ENCODE data around the gene SIX6.

SIX6 gene

GRCh38 chr14:60490270-60490669, 18.7 kb upstream of the SIX6 start:
- no peak overlapping the region for H3K4me3 ChIP-seq (ENCODE audit: low read depth, low read length)
- TF ChIP-seq, protein P1, sequence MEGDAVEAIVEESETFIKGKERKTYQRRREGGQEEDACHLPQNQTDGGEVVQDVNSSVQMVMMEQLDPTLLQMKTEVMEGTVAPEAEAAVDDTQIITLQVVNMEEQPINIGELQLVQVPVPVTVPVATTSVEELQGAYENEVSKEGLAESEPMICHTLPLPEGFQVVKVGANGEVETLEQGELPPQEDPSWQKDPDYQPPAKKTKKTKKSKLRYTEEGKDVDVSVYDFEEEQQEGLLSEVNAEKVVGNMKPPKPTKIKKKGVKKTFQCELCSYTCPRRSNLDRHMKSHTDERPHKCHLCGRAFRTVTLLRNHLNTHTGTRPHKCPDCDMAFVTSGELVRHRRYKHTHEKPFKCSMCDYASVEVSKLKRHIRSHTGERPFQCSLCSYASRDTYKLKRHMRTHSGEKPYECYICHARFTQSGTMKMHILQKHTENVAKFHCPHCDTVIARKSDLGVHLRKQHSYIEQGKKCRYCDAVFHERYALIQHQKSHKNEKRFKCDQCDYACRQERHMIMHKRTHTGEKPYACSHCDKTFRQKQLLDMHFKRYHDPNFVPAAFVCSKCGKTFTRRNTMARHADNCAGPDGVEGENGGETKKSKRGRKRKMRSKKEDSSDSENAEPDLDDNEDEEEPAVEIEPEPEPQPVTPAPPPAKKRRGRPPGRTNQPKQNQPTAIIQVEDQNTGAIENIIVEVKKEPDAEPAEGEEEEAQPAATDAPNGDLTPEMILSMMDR (conservative IDR thresholded peaks at IDR 0.05; ENCODE audit: low read depth, low read length): no peak
- no peak for DNase-seq (ENCODE audit: low read depth)

DNA sequence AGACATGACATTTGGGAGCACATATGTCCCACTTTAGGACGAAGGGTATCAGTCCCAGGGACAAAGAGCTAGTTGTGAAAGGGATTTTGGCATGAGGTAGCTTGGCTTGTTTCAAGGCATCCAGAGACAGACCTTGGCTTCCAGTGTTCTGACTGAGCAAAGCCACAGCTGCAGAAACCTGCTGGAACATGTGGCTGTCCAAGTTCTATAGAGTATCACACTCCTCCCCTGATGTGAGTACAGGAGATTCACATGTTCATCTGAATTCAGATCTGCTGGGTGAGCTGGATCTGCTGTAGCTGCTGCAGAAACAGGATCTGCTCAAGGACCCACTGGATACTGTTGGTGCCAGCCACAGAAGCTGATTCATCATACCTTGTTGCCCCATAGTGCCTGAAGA, 13.0 kb upstream of the SIX6 start:
- TF ChIP-seq, protein P1 (conservative IDR thresholded peaks at IDR 0.05; ENCODE audit: low read depth, low read length): no peak
- H3K4me3 ChIP-seq (ENCODE audit: low read depth, low read length): no peak overlapping the region
- no peak for DNase-seq (ENCODE audit: low read depth)

- no peak for DNase-seq (ENCODE audit: low read depth)
- TF ChIP-seq, protein P1 (conservative IDR thresholded peaks at IDR 0.05; ENCODE audit: low read depth, low read length): no peak
- H3K4me3 ChIP-seq (ENCODE audit: low read depth, low read length): no peak overlapping the region
These were observed 6.4 kb upstream of the SIX6 start for GRCh38 chr14:60502541-60502940.

DNA sequence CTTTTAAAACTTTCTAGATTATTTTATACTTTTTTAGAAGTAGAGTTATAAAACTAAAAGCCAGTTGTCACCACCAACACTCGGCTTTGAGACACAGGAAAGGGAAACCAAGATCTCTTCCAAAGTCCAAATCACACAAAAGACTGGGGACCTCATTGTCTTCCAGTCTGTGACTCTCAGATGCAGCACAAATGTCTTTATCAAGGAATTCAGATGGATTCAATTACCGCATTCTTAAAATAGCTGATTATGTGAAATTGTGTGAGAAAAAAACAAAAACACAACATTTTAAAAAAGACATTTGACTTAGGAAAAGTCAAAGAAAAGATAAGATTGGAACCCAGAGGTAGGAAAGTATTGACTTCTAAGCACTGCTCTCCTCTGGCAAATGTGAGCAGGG, 3.5 kb upstream of the SIX6 start:
- TF ChIP-seq, protein P1 (conservative IDR thresholded peaks at IDR 0.05; ENCODE audit: low read depth, low read length): no peak

GRCh38 chr14:60506010-60506409, 2.9 kb upstream of the SIX6 start:
- DNase-seq (ENCODE audit: low read depth): no peak
- TF ChIP-seq, protein P1 (conservative IDR thresholded peaks at IDR 0.05; ENCODE audit: low read depth, low read length): no peak
- no peak overlapping the region for H3K4me3 ChIP-seq (ENCODE audit: low read depth, low read length)

More for the DNA sequence above, 3.5 kb upstream of the SIX6 start:
- no peak overlapping the region for H3K4me3 ChIP-seq (ENCODE audit: low read depth, low read length)
- DNase-seq (ENCODE audit: low read depth): no peak

GRCh38 chr14:60506462-60506984, 2.4 kb upstream of the SIX6 start:
- H3K4me3 ChIP-seq (ENCODE audit: low read depth, low read length): no peak overlapping the region
- no peak for DNase-seq (ENCODE audit: low read depth)
- TF ChIP-seq, protein P1 (conservative IDR thresholded peaks at IDR 0.05; ENCODE audit: low read depth, low read length): no peak

- H3K4me3 ChIP-seq (ENCODE audit: low read depth, low read length): no peak overlapping the region
- TF ChIP-seq, protein P1 (conservative IDR thresholded peaks at IDR 0.05; ENCODE audit: low read depth, low read length): no peak
- DNase-seq (ENCODE audit: low read depth): no peak
These were observed 1.7 kb upstream of the SIX6 start for GRCh38 chr14:60506985-60507829.

All from choroid plexus epithelial cell (primary cell).